Lower lobe of right lung (tissue), 2 donors: ENCODE measurements around the gene RGS5. TPM values are rescaled to one million over a fixed set of nuclear protein-coding genes. Genes with fewer than 3 reads are reported as not detected.
"Not testable (repeated sequence)": the region's sequence is repeated elsewhere in the genome, so short reads cannot be mapped to it uniquely, and the experiment has no call there.

Source experiments
- ATAC-seq, 2 donors: fragments of 200-7000 bp; cut with Tn5 transposase; one replicate each; pipeline ENCODE4 v1.9.1; 2020 to 2022; ENCODE audit warnings: mild to moderate bottlenecking in 2 of 2, moderate library complexity in 2 of 2
- DNase-seq: peaks from one replicate; pipeline ENCODE4 v3.0.0-alpha.2; 2020
- H3K27ac ChIP-seq: fragments of 200-600 bp; one replicate; pipeline ENCODE4 v1.8.0; 2022
- H3K27me3 ChIP-seq: fragments of 200-600 bp; one replicate; pipeline ENCODE4 v1.8.0; 2022; ENCODE audit warnings: low read depth
- H3K36me3 ChIP-seq: fragments of 200-600 bp; one replicate; pipeline ENCODE4 v1.8.0; 2022; ENCODE audit warnings: mild to moderate bottlenecking
- H3K4me1 ChIP-seq: fragments of 200-600 bp; one replicate; pipeline ENCODE4 v1.8.0; 2022
- H3K4me3 ChIP-seq: fragments of 200-600 bp; one replicate; pipeline ENCODE4 v1.8.0; 2022; ENCODE audit warnings: mild to moderate bottlenecking
- H3K9me3 ChIP-seq: fragments of 200-600 bp; one replicate; pipeline ENCODE4 v1.8.0; 2022
- intact Hi-C: fragments of 100-400 bp; cut with DNase I; formaldehyde crosslinking; loops from one replicate; pipeline ENCODE4 v1.11.0; 2022
- total RNA-seq: library from RNA; stranded (reverse); fragmentation: NEBNext Ultra II Directional; extraction: Animal tissue kit (Norgen Biotek cat#: 25700); gene quantifications from one replicate; pipeline ENCODE4 v1.2.1, GENCODE V29; 2021
- TF ChIP-seq, protein P1 (sequence below): fragments of 200-600 bp; IDR thresholded peaks from one replicate; pipeline ENCODE4 v1.8.0; 2022; ENCODE audit warnings: antibody characterized with exemption, mild to moderate bottlenecking
- donor health status: DM: no; HTN: yes; CAD: no; lungs with severe emphysema.

RGS5 gene
- total RNA-seq, 1 donor from 2014 or later, result 90.0 TPM

DNA sequence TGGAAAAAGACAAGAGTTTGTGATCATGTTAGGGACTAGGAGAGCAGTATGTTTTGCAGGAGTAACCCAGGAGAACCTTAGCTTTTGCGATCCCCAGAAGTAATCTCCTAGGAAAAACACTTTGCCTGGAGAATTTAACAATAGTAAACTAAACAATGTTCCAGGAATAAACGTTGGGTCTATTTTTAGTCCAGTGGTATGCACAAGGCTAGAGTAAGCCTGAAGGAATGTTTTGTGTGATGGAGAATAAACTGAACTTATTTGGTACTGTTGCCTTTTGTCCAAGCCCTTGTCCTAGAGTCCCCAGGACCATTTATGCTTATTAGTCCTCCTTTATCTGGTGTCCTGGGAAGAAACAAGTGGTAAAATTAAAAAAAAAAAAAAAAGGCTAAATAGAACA, 28.7 kb upstream of the RGS5 start:
- TF ChIP-seq, protein P1, sequence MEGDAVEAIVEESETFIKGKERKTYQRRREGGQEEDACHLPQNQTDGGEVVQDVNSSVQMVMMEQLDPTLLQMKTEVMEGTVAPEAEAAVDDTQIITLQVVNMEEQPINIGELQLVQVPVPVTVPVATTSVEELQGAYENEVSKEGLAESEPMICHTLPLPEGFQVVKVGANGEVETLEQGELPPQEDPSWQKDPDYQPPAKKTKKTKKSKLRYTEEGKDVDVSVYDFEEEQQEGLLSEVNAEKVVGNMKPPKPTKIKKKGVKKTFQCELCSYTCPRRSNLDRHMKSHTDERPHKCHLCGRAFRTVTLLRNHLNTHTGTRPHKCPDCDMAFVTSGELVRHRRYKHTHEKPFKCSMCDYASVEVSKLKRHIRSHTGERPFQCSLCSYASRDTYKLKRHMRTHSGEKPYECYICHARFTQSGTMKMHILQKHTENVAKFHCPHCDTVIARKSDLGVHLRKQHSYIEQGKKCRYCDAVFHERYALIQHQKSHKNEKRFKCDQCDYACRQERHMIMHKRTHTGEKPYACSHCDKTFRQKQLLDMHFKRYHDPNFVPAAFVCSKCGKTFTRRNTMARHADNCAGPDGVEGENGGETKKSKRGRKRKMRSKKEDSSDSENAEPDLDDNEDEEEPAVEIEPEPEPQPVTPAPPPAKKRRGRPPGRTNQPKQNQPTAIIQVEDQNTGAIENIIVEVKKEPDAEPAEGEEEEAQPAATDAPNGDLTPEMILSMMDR, result no peak
- no peak overlapping the region for H3K27ac ChIP-seq
- ATAC-seq (no peak), DNase-seq (no peak)
- H3K27me3 ChIP-seq, result no peaks in the 10 kb centered on the region
- intact Hi-C loops, result no loop called here
- H3K36me3 ChIP-seq, result no peaks in the 10 kb centered on the region
- no peak overlapping the region for H3K4me3 ChIP-seq
- H3K4me1 ChIP-seq, result no peaks in the 10 kb centered on the region
- no peaks in the 10 kb centered on the region for H3K9me3 ChIP-seq

DNA sequence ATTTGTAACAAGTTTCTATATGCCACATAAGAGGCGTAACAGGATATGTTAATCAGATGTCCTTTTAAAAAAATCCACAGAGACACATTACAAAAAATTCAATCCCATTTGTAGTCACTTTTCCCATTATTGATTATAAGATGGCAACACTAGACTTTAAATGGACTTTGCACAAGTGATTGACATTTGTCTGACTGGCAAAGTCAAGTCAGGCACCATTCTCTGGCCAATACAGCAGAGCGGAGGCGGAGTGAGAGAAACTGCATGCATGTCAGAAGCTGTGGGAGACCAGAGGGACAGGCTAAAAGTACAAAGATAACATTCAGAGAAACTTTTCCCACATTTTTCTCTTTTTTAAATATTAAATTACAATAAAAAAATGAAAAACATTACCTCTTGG, 28.1 kb upstream of the RGS5 start:
- intact Hi-C loops, result no loop called here
- no peak overlapping the region for H3K27ac ChIP-seq

DNA sequence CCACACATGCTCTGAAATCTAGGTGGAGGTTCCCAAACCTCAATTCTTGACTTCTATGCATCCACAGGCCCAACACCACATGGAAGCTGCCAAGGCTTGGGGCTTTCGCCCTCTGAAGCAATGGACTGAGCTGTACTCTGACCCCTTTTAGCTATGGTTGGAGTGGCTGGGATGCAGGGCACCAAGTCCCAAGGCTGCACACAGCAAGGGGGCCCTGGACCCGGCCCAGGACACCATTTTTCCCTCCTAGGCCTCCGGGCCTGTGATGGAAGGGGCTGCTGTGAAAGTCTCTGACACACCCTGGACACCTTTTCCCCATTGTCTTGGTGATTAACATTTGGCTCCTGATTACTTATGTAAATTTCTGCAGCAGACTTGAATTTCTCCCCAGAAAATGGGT, 25.6 kb upstream of the RGS5 start:
- H3K27me3 ChIP-seq, ATAC-seq, H3K4me1 ChIP-seq, H3K27ac ChIP-seq, DNase-seq, intact Hi-C loops, H3K9me3 ChIP-seq, H3K4me3 ChIP-seq, H3K36me3 ChIP-seq: not testable (repeated sequence)

More for the DNA sequence above, 28.1 kb upstream of the RGS5 start:
- Histone ChIP-seq H3K36me3 (no peaks in the 10 kb centered on the region), H3K4me1 (no peaks in the 10 kb centered on the region), H3K4me3 (no peak overlapping the region), H3K9me3 (no peaks in the 10 kb centered on the region), H3K27me3 (no peaks in the 10 kb centered on the region)
- ATAC-seq (no peak), DNase-seq (no peak)
- TF ChIP-seq, protein P1, result no peak

GRCh38 chr1:163227126-163227525, 24.4 kb upstream of the RGS5 start:
- Histone ChIP-seq H3K9me3 (no peaks in the 10 kb centered on the region), H3K27ac (no peak overlapping the region), H3K27me3 (no peaks in the 10 kb centered on the region), H3K4me3 (no peak overlapping the region), H3K36me3 (no peaks in the 10 kb centered on the region), H3K4me1 (no peaks in the 10 kb centered on the region)
- ATAC-seq (no peak), DNase-seq (no peak)
- intact Hi-C loops, result no loop called here
- TF ChIP-seq, protein P1, result no peak

- Histone ChIP-seq H3K4me1 (no peaks in the 10 kb centered on the region), H3K9me3 (no peaks in the 10 kb centered on the region), H3K27me3 (no peaks in the 10 kb centered on the region), H3K36me3 (no peaks in the 10 kb centered on the region), H3K4me3 (no peak overlapping the region), H3K27ac (no peak overlapping the region)
- TF ChIP-seq, protein P1, result no peak
- DNase-seq (no peak), ATAC-seq (no peak)
- intact Hi-C loops, result no loop called here
Measured at GRCh38 chr1:163213626-163214025, 10.9 kb upstream of the RGS5 start.

DNA sequence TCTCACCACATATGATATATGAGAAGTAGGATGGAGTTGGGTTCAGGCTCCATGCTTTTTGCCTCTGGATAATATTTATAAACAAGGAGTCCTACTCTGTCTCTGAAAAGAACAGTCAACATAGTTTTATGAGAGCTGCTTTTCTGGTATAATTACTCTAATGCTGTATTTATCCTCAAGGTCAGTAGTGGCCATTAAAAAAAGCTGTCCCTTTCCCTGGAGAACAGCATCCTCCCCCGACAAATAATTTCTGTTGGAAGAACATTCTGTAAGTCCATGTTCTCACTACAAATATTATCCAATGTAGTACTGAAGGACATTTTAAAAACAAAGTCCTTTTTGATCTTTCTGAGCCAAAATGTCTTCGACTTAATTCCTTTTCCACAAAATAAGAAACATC, 9.0 kb upstream of the RGS5 start:
- no peak overlapping the region for H3K27ac ChIP-seq
- H3K4me3 ChIP-seq, result no peak overlapping the region
- TF ChIP-seq, protein P1, result no peak
- ATAC-seq, result no peak
- DNase-seq, result no peak
- no peaks in the 10 kb centered on the region for H3K27me3 ChIP-seq
- no peaks in the 10 kb centered on the region for H3K9me3 ChIP-seq
- H3K36me3 ChIP-seq, result no peaks in the 10 kb centered on the region
- no peaks in the 10 kb centered on the region for H3K4me1 ChIP-seq
- intact Hi-C loops, result no loop called here
